HG03571 (cell line): Measurements from ENCODE around the gene TOP3B.
"Not testable (repeated sequence)": the region's sequence is repeated elsewhere in the genome, so short reads cannot be mapped to it uniquely, and the experiment has no call there.

Experiments used
- ATAC-seq: cut with Tn5 transposase; IDR thresholded peaks from one replicate; pipeline ENCODE4 v1.9.1; 2021; ENCODE audit not compliant: unreplicated experiment

TOP3B gene

DNA sequence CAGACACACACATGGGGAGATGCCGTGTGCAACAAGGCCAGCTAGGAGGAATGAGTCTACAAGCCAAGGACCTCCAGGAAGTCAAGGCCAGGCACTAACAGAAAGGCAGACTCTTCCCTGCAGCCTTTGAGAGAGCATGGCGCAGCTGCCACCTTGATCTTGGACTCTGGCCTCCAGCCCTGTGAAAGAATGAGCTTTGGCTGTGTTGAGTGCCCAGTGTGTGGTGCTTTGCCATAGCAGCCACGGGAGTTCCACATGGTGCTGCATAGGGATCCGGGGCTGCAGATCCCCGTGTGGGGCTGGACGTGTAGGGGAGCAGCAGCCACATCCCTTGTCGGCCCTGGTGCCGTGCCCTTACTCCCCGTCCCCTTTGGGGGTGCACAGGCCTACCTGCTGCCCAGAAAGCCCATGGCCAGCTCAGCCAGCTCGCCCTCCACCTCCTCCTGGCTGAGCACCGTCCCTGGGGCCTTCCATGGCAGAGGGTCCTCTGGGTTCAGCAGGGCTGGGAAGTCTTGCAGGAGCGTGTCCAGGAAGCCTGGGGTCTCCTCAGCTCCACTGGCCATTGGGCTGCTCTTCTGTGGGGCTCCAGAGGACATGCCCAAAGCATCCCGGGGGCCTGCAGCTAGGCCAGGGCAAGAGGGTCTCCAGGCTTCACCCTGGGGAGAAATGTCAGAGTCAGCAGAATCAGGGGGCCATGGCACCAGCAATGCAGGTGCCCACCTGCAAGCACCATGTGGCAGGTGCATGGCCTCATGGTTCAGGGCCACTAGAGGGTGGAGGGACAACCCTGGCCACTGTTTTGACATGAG is 36.9 kb downstream of the TOP3B start:
- no peak for ATAC-seq

DNA sequence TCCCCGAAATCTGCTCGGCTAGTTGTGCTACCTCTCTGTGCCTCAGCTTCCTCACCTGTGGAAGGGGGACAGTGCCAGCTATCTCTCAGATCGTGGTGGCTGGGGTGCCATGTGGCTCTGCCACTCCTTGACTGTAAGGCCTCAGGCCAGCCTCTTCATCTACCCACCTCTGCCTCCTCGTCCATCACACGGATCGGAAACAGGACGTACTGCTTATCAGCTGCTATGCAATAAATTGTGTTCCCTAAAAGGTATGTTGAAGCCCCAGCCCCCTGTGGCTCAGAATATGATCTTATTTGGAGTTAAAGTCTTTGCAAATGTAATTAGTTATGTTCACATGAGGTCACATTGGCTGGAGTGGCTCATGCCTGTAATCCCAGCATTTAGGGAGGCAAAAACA is 37.7 kb downstream of the TOP3B start:
- no peak for ATAC-seq

DNA sequence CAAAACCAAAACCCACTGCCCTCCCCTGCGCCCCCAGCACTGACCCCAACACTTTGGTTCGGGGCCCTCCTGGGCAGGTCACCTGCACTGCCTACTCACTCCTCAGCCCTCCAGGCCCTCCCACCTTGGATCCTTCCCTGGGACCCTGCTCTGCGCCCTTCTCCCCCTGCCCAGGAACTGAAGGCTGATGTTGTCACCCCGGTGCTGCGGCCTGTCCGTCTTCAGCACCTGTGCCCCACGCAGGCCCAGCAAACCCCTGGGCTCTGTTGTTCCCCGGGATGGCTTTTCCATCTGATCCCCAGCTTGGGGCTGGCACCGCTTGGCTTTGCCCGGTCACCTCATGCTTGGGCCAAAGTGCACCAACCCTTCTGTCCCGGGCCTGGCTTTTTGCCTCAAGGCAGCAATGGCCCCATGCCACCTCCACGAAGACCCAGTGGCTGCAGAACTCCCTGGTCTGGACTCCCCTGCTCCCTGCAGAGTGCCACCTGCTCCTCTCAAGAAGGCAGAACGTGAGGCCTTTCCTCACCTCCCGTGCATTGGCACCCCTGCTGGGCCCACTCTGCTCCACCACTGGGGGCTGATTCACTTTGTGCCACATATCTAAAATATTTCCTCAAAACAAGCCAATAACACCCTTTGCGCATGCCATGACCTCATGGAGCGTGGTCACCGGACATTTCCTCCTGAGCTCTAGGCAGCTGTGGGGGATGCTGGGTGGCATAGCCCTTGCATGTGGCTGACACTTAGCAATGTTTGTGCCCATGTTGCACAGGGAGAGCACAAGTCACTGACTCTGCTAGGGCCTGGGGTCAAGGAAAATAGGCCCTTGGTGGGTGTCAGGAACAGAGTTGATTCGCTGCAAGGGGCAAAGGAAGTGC is 38.8 kb downstream of the TOP3B start:
- no peak for ATAC-seq

DNA sequence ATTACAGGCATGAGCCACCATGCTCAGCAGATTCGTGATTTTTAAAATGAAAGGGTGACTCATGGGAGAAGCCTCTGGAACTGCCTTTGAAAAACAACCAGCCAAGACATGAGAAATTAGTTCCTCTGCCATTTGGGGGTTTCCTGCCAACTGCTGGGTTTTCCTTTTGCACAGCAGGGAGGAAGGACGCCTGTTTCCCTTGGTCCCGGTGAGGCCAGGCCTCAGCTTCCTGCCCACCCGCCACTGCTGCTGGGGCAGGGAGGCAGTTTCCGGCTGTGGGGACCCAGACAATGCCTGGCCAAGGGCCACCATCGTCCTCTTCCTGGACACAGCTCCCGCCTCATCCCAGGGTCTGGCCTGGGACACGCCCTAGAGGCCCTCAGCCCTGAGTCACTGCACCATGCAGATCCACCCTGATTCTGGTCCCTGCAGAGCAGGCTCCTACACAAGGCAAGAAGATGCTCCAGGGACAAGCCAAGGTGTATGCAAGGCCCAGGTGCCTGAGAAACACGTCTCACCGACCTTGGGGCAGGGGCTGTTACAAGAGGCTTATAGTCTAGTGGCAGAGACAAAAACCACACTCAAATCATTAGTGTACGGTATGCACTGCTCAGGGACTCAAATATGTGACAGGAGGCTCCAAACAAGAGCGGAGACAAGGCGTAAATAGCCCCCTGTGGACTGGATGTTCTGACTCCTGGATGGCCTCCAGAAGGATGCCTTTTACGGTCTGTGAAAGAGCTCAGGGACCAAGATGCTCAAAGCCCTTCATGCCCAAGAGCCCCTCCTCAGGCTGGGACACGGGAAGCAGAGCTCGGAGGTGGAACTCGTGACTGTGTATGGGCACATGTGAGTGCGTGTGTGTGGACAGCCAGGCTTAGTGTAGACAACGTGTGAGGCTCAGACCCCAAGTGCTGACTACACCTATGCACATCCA is 39.9 kb downstream of the TOP3B start:
- ATAC-seq, result no peak

DNA sequence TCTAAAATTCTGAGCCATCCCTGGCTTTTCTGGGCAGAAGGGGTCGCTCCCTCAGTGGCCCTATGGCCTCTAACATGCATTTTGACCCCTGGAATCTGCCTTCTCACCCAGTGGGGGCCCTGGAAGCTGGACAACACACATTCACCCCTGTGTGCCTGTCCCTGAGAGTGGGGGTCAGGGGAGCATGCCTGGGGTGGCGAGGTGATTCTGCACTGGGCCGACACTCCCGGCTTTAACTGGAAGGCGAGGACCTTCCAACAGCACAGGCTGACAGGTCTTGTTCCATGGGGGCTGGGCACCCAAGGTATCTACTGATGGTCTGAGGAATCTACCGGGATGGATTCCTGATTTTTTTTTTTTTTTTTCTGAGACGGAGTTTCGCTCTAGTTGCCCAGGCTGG is 40.7 kb downstream of the TOP3B start:
- no peak for ATAC-seq

DNA sequence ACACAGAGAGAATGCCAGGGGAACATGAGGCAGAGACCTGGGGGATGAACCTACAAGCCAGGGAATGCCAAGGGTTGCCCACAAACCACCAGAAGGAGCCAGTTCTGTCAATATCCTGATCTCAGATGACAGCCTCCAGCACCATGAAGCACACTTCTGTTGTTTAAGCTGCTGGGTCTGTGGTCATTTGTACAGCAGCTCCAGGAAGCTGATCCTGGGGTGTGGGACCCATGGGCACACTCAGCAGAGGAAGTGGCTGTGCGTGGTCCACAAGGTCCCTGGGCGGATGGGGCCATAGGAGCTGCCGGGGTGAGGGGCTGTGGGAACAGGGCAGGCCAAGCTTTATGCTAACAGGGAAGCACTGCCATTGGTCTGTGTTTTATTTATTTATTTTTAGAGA is 42.1 kb downstream of the TOP3B start:
- no peak for ATAC-seq

DNA sequence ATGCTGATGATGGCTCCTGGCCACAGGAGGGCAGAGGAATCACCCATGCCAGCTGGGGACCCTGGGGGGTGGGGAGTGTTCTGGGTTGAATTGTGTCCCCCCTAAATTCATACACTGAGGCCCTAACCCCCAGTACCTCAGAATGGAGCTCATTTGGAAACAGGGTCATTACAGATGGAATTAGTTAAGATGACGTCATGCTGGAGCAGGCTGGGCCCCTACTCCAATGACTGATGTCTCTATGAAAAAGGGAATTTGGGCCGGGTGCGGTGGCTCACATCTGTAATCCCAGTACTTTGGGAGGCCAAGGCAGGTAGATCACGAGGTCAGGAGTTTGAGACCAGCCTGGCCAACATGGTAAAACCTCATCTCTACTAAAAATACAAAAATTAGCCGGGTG is 42.7 kb downstream of the TOP3B start:
- not testable (repeated sequence) for ATAC-seq

DNA sequence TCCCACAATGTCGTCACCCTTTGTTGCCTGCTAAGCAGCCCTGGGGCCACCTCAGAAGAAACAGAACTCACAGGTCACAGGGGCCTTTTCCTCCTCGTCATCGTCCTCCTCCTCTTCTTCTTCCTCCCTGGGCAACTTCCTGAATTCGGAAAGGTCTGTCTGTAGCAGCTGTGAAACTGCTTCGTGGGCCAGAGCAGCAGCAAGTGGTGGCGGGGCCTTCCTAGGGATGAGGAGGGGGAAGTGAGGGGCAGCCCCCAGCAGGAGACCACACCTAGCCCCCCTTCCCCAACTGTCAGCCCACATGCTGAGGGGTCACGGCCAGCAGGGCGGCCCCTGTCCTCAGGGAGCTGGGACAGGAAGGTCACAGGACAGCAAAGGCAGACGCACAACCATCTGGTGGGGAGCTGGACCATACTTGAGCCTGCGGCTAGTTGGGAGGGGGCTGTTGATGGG is 43.1 kb downstream of the TOP3B start:
- no peak for ATAC-seq

DNA sequence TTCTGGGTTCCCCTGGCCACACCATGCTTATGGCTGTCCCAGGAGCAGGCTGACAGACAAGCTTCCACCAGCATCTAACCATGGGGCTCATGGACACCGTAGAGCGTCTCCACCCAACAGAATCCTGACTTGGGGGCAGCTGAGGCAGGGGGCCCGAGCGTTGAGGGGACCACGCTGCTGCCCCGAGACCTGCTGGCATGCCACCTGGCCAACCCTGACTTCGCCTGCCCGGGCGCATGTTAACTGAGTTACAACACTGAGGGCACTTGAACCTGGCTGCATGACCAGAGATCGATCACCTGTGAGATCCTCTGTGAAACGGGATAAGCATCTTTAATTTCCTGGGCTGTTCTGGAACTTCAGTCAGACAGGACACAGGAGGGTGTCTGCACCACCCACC is 43.7 kb downstream of the TOP3B start:
- ATAC-seq, result no peak

DNA sequence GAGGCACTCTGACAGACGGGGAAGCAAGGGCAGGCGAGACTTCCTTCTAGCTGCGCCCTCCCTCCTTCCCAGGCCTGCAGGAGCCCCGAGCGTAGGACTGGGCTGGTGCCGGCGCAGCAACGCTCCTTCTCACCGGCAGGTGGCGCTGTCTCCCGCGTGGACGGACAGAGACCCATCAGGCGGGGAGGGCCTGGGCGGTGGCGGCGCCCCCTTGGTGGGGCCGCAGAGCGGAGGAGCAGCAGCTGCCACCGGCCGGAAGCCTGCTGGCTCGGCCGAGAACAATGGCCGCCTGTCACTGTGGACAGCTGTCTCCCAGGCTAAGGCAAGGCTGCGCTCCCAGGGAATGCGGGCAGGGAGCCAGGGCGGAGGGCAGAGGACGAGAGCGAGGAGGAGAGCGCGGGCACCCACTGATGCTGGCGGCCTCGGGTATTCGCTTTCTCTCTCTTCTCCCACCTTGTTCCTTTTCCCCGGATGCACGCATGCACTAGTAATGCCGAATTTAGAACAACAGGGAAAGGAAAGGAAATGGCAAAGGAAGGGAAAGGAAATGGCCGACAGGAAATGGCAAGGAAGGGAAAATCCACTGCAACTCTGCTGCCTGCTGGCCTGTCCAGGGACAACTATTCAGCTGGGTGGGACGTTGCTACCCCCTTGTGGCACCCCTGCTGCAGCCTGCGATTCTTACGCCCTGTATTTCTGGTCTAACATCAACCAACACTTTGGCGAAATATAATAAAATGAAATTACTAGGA is 44.3 kb downstream of the TOP3B start:
- ATAC-seq, result peak; percentile 78

DNA sequence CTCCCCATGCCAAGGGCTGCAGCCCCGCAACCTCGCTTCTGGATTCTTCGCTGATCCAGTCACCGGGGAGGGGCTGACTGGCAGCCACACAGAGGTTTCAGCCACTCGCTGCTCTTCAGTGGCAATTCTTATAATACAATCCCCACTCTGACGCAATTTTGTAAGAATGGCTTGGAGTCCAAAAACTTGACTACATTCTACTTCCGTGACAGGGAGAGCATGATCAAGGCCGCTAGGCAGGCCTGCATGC is 44.8 kb downstream of the TOP3B start:
- ATAC-seq, result no peak

DNA sequence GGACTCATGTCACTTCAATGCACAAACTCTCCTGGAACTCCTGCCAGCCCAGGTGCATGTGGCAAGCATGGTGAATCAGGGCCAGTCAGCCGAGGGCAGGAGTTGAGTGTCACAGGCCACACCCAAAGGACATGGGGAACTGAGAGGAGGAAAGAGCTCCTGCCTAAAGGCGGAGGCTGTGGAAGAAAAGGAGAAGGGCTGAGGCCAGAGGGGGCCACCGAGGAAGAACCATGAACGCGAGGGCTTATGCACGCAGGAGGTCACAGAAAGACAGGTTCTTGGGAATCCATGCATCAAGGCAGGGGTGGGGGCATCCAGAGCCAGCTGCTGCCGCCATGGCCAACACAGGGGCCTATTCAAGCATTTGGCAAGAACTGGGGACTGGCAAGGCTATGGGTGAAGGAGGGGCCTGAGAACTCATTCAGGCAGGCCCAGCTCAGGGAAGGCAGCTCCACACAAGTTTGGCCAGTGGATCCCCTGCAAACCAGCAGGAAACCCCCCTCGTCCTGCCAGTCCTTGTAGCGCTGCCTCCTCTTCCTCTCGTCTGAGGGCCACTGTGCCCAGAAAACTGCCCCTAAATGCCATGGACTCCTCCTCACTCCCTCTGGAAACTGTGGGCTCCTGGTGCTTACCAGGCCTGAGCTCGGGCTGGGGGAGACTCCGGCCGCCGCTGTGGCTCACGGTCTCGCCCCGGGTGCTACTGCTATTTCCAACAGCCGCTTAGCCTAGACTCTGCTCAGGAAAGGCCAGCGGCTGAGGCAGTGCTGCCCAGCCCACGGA is 45.4 kb downstream of the TOP3B start:
- ATAC-seq, result no peak

DNA sequence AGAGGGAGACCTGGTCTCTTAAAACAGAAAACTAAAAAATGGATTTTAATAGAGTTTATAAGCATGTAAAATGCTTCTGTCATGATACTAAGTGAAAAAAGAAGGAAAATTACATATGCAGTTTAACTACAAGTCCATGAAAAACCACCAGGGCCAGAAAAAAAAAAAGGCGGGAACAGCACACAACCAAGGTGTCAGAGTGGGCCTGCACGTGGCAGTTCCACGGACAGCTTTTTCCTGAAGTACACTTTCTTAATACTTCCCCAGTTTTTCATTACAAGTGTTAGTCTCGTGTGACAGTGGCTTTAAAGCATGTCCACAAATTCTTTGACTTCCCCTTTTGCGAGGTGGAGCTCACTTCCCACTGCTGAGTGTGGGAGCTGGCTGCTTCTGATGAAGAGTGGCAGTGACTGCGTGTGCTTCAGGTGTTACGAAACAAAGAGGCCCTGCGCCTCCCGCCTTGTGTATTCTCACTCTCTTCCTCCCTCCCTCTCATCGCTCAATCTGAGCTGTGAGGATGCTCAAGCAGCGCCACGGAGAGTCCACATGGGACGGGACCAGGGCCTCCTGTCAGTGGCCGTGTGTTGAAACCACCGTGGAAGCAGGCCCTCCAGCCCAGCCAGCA is 46.3 kb downstream of the TOP3B start:
- ATAC-seq, result no peak

DNA sequence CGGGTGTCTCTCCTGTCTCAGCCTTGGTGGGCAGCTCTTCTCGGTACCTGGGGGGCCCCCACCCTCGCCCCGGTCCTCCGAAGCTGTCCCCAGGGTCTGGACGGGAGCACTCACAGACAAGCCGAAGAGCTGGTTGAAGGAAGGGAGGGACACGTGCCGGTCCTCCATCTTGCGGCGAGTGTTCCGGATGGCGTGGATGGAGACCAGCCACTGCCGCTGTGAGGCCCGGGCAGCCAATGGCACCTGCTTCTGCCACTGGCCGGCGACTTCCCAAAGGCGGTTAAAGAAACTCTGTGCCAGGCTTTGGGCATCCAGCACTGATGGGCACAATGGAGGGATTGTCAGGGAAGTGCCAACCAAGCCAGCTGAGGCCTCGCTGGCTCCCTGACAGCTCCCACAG is 48.7 kb downstream of the TOP3B start:
- ATAC-seq, result no peak

DNA sequence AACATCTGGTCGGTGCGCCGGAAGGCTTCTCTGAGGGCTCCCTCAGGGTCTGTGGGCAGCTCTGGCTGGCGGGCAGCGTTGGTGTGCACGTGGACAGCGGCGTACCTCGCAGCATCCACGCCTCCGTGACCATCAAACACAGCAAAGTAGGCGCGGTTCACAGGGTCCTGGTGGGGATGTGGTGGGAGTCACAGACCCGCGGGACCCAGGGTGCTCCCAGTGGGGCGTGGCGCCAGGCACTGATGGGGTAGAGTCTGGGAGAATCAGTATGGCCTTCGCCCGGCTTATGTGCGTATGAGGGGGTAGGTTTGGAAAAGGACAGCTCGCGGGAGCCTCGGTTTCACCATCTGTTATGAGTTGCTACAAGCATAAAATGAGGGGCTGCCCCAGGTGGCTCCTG is 49.2 kb downstream of the TOP3B start:
- no peak for ATAC-seq

DNA sequence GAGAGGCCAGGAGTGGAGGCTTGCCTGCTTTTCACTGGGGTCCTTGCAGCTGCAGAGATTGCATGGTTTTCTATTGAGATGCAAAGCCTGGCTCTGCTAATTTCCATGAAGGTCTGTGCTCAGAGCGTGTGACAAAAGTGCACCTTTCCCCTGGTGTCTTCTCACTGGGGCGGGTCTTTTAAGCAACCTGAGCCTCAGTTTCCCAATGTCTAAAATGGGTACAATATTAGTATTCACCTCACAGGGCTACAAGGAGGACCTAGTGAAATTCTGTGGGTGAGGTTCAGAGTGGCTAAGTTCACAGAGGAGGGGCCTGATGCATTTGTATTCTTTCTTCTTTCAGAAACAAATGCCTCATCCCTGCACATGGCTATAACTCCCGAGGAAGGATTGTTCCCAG is 50.2 kb downstream of the TOP3B start:
- ATAC-seq, result no peak

DNA sequence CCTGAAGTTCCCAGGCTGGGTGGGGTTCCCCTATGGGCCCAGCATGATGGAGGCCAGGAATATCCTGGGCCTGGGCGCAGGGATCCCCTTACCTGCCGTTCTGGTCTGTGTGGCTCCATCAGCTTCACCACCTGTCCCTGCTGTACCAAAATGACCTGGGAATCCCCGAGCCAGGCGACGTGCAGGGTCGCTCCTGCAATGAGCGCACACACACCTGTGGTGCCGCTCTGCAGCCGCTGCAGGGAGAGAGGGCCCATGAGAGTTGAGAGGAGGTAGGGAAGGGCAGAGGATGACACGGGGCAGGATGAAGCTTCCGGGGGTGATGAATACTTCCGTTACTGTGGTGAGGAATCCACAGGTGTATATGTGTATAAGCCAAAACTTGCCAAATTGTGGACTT is 51.5 kb downstream of the TOP3B start:
- no peak for ATAC-seq

DNA sequence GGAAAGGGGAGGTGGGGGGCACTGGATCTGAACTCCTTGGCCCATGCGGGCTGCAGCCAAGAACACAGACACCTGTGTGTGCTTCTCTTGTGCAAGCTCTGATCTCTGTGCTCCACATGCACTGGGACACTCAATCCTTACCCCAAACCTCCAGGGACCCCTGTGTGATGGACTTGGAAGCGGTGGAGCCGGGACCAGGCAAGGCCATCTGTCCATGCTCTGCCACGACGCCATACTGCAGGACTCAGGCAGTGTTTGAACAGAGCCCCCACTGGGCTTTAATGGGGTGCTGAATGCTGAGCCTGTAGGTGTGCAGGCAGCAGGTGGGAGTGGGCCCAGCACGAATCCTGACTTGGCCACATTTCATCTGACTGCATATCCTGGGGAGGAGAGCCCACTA is 53.3 kb downstream of the TOP3B start:
- no peak for ATAC-seq

DNA sequence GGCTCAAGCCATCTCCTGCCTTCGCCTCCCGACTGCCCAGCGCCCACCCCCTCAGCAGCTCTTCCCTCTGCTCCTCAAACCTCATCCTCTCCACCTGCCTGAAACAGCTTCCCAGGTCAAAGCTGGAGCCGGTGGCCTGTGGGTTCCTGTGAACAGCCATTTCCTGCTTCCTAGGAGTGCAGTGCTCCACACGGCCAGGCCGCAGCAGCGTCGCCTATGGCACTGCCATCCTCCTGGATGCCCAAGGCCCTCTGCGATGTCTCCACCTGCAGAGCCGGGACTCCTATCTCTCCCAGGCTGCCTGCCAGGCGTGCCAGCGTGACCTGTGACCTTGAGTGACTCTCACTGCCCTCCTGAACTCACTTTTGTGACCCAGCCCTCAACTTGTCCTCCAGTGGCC is 54.5 kb downstream of the TOP3B start:
- ATAC-seq, result no peak
